Head of caudate nucleus (tissue), 42 donors: ENCODE measurements around the gene KIFAP3.
"Not testable (repeated sequence)": the region's sequence is repeated elsewhere in the genome, so short reads cannot be mapped to it uniquely, and the experiment has no call there.

ENCODE experiments used
- DNase-seq, 42 donors: peaks; one replicate each; pipeline versions ENCODE4 v3.0.0 to v3.0.0-alpha.2; 2020 to 2021; ENCODE audit warnings: mixed read lengths in 7 of 42
- intact Hi-C: fragments of 100-400 bp; cut with DNase I; formaldehyde crosslinking; loops from one replicate; pipeline ENCODE4 v1.15.0; 2022

Gene KIFAP3

GRCh38 chr1:169933984-169934725 lies 140.3 kb downstream of the KIFAP3 start:
- no peak for DNase-seq
- intact Hi-C loops: no loop called here

- no peak for DNase-seq
- intact Hi-C loops: no loop called here
Observed at GRCh38 chr1:169931795-169932231, 142.7 kb downstream of the KIFAP3 start.

GRCh38 chr1:169929210-169929526 lies 145.3 kb downstream of the KIFAP3 start:
- no peak for DNase-seq
- intact Hi-C loops: no loop called here

GRCh38 chr1:169928438-169929209 lies 145.9 kb downstream of the KIFAP3 start:
- no peak for DNase-seq
- intact Hi-C loops: no loop called here

GRCh38 chr1:169925505-169926482 lies 148.7 kb downstream of the KIFAP3 start:
- no peak for DNase-seq
- intact Hi-C loops: no loop called here

GRCh38 chr1:169924829-169925228 lies 149.7 kb downstream of the KIFAP3 start:
- DNase-seq: no peak
- intact Hi-C loops: no loop called here

GRCh38 chr1:169924063-169924462 lies 150.4 kb downstream of the KIFAP3 start:
- intact Hi-C loops: no loop called here
- DNase-seq: no peak

- DNase-seq: no peak
- intact Hi-C loops: no loop called here
Observed at GRCh38 chr1:169921080-169921479, 153.4 kb downstream of the KIFAP3 start.

GRCh38 chr1:169918927-169919326 lies 155.6 kb downstream of the KIFAP3 start:
- DNase-seq: no peak
- intact Hi-C loops: no loop called here

- DNase-seq, intact Hi-C loops: not testable (repeated sequence)
Observed at GRCh38 chr1:169918220-169918619, 156.3 kb downstream of the KIFAP3 start.

- DNase-seq: no peak
- intact Hi-C loops: no loop called here
Observed at GRCh38 chr1:169915150-169915549, 159.3 kb downstream of the KIFAP3 start.

GRCh38 chr1:169914531-169914930 lies 160.0 kb downstream of the KIFAP3 start:
- intact Hi-C loops: no loop called here
- peak in 1 of 42 donors; percentile 27 for DNase-seq

- intact Hi-C loops: no loop called here
- no peak for DNase-seq
Observed at GRCh38 chr1:169909499-169909898, 165.0 kb downstream of the KIFAP3 start.

GRCh38 chr1:169906938-169907337 lies 167.6 kb downstream of the KIFAP3 start:
- no peak for DNase-seq
- intact Hi-C loops: no loop called here

- intact Hi-C loops: no loop called here
- DNase-seq: no peak
Observed at GRCh38 chr1:169904834-169905233, 169.7 kb downstream of the KIFAP3 start.

GRCh38 chr1:169902751-169903150 lies 171.7 kb downstream of the KIFAP3 start:
- intact Hi-C loops: no loop called here
- DNase-seq: no peak

GRCh38 chr1:169901115-169901514 lies 173.4 kb downstream of the KIFAP3 start:
- intact Hi-C loops: no loop called here
- no peak for DNase-seq

- DNase-seq: no peak
- intact Hi-C loops: no loop called here
Observed at GRCh38 chr1:169900571-169900970, 173.9 kb downstream of the KIFAP3 start.

- no peak for DNase-seq
- intact Hi-C loops: no loop called here
Observed at GRCh38 chr1:169899519-169900217, 174.8 kb downstream of the KIFAP3 start.
